ENCODE data around the gene RBMS1.

RBMS1 gene

DNA sequence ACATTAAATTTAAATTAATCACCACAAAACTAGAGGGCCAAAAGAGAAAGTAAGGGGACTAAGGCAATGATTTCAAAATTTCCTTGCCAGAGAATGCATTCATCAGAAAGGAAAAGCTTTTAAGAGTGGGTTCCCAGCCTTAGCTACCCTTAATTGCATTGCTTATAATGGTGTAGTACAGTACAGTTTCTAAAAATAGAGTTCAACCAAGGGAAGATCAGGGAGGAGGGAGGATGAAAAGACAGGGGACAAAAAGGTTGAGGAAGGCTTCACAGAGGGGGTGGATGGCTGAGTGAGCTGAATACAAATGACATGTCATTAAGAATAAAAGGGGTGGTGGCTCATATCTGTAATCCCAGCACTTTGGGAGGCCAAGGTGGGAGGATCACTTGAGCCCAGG, 119.9 kb downstream of the RBMS1 start:
- no peak overlapping the region for H3K4me3 ChIP-seq (ENCODE audit: low read depth, low read length)
- DNase-seq (ENCODE audit: low read depth): no peak
- TF ChIP-seq, protein P1, sequence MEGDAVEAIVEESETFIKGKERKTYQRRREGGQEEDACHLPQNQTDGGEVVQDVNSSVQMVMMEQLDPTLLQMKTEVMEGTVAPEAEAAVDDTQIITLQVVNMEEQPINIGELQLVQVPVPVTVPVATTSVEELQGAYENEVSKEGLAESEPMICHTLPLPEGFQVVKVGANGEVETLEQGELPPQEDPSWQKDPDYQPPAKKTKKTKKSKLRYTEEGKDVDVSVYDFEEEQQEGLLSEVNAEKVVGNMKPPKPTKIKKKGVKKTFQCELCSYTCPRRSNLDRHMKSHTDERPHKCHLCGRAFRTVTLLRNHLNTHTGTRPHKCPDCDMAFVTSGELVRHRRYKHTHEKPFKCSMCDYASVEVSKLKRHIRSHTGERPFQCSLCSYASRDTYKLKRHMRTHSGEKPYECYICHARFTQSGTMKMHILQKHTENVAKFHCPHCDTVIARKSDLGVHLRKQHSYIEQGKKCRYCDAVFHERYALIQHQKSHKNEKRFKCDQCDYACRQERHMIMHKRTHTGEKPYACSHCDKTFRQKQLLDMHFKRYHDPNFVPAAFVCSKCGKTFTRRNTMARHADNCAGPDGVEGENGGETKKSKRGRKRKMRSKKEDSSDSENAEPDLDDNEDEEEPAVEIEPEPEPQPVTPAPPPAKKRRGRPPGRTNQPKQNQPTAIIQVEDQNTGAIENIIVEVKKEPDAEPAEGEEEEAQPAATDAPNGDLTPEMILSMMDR (IDR thresholded peaks at IDR 0.05; ENCODE audit: control insufficient read depth, extremely low read depth, insufficient read depth): no peak

DNA sequence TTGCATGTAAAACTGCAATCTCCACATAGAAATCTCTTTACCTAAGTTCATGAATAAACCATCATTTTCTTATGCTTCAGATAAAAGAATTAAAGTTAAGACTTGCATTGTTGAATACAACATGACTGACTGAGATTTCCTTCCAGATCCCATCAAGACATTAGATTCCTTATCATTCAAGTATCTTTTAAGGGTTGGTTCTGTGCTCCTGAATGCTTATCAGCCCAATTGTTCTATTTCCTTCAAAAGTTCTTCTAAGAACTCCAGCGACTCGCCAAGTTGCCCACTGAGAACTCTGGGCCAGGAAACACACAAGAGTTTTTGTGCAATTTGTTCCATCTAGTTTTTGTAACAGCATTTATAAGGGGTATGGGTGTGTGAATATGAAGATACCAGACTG, 120.3 kb downstream of the RBMS1 start:
- DNase-seq (ENCODE audit: low read depth): no peak
- TF ChIP-seq, protein P1 (IDR thresholded peaks at IDR 0.05; ENCODE audit: control insufficient read depth, extremely low read depth, insufficient read depth): no peak

DNA sequence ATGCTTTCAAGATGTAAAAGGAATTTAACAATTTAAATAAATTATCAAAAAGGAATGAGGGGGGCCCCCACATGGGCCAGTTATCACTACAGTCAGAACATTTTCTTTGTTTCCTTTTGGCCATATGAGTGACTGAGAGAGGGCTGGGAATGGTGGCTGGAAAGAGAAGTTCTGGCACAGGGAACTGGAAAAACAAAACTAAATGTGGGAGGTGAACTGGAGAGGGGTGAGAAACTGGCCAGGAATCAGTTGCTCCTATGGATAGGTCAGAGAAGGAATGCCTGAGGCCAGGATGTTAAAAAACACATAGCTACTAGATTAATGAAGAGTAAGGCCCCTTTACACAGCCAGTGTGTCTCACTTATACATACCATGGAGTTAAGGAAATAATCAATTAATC, 121.0 kb downstream of the RBMS1 start:
- TF ChIP-seq, protein P1 (IDR thresholded peaks at IDR 0.05; ENCODE audit: control insufficient read depth, extremely low read depth, insufficient read depth): no peak
- DNase-seq (ENCODE audit: low read depth): no peak
- H3K4me3 ChIP-seq (ENCODE audit: low read depth, low read length): no peak overlapping the region

More for the DNA sequence above, 120.3 kb downstream of the RBMS1 start:
- no peak overlapping the region for H3K4me3 ChIP-seq (ENCODE audit: low read depth, low read length)

DNA sequence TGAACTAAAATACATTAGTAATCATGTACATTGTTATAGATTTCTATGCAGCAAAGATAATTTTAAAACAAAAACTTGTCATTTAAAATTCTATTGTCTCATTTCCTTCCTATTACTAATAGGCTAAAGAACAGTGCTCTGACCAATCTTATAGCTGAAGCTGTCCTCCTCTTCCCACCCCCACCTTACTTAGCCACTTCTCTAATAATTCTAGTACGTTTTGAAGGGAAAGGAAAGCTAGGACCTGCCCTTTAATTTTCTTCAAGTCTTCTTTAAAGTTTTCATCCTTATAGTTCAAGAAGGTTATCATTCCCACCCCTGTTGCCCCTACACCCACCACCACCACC, 121.6 kb downstream of the RBMS1 start:
- H3K4me3 ChIP-seq (ENCODE audit: low read depth, low read length): no peak overlapping the region
- TF ChIP-seq, protein P1 (IDR thresholded peaks at IDR 0.05; ENCODE audit: control insufficient read depth, extremely low read depth, insufficient read depth): no peak
- no peak for DNase-seq (ENCODE audit: low read depth)

DNA sequence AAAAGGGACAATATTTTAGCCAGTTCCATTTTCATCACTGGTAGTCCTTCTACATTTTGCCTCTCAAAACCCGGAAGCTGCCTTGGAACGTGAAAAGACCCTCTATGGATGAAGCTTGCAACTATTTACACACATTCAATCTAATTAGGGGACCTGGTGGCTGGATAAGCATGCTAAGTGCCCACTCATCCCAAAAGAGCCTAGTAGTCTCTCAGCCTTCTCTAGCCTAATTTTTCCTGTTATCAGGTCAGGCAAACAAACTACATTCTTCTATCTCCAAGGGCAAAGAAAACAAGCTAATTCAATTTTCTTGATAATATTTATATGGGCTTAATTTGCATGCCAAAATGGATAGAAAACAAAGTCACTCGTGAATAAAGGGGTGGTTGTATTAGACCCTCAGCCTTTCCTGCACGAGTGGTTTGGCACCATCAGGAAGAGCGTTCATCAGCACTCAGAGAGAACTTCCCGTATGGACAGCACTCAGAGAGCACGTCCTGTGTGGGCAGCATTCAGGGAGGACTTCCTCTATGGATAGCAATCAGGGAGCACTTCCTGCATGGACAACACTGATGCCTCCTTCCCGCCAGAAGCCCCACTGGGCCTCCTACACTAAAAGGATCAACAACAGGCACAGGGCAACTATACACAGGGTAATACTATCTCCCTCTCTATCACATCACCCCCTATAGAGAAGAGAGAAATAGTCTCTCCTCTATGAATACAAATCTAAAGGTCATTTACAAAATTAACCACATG, 122.2 kb downstream of the RBMS1 start:
- H3K4me3 ChIP-seq (ENCODE audit: low read depth, low read length): no peak overlapping the region
- TF ChIP-seq, protein P1 (IDR thresholded peaks at IDR 0.05; ENCODE audit: control insufficient read depth, extremely low read depth, insufficient read depth): no peak
- DNase-seq (ENCODE audit: low read depth): no peak

DNA sequence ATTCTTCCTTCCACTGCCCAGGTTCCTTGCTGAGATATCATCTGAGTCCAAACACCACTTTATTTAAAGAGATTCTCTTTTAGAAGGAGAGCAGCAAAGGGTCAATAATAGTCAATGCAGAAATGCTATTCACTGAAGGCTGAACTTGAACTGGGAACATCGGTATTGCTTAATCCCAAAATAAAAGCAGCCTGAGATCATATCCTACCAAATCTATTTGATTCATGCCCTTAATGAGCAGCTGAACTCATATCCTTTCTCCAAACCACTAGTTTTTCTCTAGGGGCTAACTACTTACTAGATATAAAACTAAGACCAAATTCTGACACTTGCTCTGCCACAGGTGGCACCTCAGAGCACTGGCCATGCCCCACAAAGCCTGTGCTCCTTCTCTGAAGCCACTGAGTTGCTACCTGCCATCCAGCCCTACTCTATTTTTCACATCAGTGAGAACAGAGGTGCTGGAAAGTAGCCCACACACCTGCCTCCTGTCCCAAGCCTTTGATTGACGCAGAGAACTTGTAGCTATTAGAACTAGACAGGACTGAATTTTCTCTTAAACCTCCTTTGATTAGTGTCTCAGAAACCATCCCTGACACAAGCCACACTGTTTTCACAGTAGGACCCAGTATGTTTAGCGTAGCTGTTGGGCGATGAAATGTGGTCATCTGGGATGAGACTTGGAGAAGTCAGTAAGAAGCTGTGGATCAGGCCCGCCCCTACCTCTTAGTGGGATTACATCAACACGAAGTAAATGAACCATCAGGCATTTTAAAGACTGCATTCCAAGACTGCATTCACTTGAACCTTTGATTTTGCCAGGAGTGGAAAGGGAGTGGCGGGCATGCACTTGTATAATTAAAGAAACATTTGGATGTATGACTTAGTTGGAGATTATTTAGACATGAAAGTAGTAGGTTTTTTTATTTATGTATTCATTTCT, 124.3 kb downstream of the RBMS1 start:
- TF ChIP-seq, protein P1 (IDR thresholded peaks at IDR 0.05; ENCODE audit: control insufficient read depth, extremely low read depth, insufficient read depth): no peak

More for the DNA sequence above, 124.3 kb downstream of the RBMS1 start:
- DNase-seq (ENCODE audit: low read depth): no peak
- no peak overlapping the region for H3K4me3 ChIP-seq (ENCODE audit: low read depth, low read length)

Data from LNCaP clone FGC (cell line).